ENCODE measurements around the gene VARS2. TPM values are rescaled to one million over a fixed set of nuclear protein-coding genes. Genes with fewer than 3 reads are reported as not detected.

Gene VARS2
- total RNA-seq, 1 experiment from 2014 or later, result 23.6 TPM

DNA sequence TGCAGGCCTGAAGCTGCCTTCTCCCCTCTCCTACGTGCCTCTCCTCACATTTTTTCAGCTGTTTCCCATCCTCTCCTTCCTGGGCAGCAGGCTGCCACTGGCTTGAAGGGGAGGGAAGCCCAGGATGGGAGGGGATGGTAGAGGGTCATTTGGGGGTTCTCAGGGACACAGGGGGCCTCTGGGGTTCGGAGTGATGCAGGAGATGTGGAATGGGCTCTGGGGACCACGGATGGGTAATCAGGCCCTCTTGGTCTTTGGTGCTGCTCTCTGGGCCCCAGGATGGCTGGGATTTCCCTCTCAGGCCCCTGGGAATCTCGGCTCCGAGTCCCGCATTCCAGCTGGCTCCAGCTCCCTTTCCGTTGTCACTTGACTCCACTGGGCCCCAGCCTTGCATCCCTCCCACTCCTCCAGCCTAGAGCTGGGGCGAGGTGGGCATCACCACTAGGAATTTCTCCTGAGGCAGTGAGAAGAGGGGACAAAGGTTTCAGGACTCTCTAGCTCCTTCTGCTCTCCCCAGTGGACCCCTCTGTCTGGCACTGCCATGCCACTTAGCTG, 31.8 kb upstream of the VARS2 start:
- no peak overlapping the region for H3K4me3 ChIP-seq
- no peak for DNase-seq
- no peaks in the 10 kb centered on the region for H3K27me3 ChIP-seq
- H3K9me3 ChIP-seq, result no peaks in the 10 kb centered on the region
- H3K36me3 ChIP-seq, result no peaks in the 10 kb centered on the region

DNA sequence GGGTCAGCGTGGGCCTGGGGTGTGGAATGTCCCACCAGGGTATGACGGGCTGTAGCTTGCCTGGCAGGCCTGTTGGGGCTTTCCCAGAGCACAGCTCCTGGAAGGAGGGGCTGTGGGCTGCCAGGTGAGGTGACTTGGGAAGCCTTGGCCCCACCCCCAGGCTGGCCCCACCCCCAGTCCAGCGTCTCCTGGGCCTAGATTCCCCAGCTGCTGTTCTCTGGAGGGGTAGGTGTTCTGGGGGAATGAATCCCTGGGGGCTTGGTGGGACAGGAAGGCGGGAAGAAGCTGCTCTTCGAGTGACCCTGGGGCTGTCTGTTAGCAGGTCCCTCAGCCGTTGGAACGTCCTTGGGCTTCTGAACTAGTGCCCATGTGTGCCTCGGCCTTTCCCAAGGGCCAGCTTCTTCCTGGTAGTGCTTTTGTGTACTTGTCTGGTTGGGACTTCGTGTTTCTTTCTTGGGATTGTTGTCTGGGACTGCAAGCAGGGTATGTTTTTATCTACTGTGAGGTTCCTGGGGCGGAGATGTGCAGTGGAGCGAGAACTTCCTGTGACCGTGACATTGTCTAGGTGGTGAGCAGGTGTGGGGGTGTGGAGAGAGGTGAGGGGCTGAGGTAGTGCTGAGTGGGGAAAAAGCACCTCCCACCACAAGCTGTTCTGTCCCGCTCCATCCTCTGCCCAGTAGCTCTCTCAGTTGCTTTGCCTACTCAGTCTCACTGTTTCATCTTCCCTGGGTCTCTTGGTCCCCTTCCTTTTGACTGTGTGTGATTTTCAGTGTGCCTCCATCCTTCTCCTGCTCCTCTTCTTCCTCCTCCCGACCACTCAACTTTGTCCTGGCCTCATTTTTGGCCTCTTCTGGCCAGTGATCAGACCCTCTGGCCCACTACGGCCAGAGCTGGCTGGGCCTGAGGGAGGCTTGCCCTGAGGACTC, 31.0 kb upstream of the VARS2 start:
- Histone ChIP-seq H3K4me3 (no peak overlapping the region), H3K9me3 (no peaks in the 10 kb centered on the region), H3K36me3 (no peaks in the 10 kb centered on the region), H3K27me3 (no peaks in the 10 kb centered on the region)
- no peak for DNase-seq

DNA sequence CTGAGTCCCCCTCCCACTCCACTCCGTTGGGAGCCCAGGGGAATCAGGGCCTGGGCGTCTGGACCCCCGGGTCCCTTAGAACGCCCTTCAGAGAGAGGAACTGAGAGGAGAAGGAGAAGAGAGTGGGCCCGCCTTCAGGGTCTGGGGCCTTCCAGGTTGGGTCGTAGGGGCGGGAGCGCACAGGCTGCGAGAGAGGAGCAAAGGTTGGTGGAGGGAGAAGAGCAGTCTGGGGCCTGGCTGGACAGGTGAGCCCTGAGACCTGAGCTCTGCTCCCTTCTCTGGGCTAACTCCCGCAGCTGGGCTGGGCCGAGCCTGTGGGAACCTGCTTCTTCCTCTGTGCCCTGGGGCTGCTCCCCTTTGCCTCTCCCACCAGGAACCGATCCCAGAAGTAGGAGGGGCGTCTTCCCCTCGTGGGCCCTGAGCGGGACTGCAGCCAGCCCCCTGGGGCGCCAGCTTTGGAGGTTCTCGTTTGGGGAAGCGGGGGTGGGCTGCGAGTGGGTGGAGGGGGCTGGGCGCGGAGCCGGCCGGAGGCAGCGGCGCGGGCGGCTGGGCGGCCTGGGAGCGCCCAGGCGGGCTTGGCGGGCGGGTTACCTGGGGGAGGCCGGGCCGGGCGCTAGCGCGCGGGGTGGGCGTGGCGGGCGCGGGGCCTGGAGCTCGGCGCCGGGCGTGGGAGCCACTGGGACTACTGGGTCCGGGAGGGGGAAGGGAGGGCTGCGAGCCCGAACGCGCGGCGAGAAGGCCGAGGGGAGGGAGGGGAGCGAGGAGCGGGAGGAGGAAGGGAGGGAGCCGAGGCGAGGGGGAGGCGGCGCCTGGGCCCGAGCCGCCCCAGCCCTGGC, 30.1 kb upstream of the VARS2 start, which contains the start of gene DDR1:
TSS of gene DDR1 (plus strand) at position 835 of the 836 bp plus-strand sequence. CDS start 4,211 bp downstream, outside the sequence.
- DNase-seq, result peak; percentile 71
- Histone ChIP-seq H3K9me3 (no peaks in the 10 kb centered on the region), H3K4me3 (peak within 1 kb of the TSS; percentile 50), H3K27me3 (no peaks in the 10 kb centered on the region), H3K36me3 (no peaks in the 10 kb centered on the region)

DNA sequence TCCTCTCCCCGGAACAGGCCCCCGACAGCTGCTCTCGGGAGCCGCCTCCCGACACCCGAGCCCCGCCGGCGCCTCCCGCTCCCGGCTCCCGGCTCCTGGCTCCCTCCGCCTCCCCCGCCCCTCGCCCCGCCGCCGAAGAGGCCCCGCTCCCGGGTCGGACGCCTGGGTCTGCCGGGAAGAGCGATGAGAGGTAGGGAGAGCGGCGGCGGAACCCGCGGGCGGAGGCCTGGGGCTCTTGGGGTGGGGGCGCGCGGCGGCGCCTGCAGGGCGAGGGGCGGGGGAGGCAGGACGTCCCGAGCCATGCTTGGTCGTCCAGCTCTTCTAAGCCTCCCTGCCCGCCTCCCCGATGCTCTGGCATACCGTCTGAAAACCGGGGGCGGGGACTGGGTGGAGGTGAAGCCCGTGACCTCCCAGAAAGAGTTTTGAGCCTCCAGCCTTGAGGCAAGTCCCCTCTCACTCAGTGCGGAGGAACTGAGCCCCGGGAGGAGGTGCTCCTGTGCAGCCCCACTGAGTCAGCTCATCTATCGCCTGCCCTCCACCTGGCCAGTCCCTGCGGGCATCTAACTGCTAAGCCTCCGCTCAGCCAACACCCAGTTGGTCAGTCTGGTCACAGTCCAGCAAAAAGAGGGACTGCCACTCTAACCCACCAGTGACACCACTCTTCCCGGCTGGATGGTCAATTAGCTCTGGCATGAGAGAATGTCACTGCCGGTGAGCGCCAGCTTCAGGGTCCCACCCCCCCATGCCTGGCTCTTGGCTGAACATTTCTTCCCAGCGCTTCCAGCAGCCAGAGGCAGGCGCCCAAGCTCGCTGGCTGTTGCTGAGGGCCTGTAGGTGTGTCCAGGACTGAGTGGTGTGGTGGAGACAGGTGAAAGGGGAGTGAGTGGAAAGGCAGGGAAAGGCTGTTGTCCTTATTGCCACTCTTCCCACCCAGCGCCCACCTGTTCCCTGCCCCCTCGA, 29.2 kb upstream of the VARS2 start:
- H3K36me3 ChIP-seq, result no peaks in the 10 kb centered on the region
- peak overlapping the region; percentile 50 for H3K4me3 ChIP-seq
- H3K27me3 ChIP-seq, result no peaks in the 10 kb centered on the region
- peak; percentile 50 for DNase-seq
- H3K9me3 ChIP-seq, result no peaks in the 10 kb centered on the region

DNA sequence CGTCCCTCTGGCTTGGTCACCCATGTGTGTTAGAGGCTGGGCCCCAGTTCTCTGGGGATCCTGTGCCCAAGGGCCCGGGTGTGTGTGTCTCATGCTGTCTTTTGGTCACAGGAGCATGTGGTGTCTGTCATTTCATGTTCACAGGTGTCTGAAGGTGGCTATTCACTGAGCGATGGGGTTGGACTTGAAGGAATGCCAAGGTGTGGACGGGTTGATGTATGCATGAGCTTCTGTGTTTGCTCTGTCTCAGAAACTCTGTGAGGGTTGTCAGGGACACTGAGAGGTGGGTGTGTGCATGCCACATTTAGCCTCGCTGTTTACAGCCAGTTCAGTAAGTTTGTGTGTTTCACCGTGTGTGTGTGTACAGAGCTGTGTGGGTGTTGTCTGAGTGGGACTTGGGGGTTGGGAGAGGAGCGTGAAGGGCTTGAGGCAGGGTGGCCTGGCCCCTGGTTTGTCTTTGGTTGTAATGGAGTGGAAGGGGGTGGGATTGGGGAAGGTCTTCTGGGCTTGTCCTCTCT, 28.5 kb upstream of the VARS2 start:
- no peaks in the 10 kb centered on the region for H3K36me3 ChIP-seq
- DNase-seq, result no peak
- H3K4me3 ChIP-seq, result peak overlapping the region; percentile 50
- no peaks in the 10 kb centered on the region for H3K9me3 ChIP-seq
- no peaks in the 10 kb centered on the region for H3K27me3 ChIP-seq

DNA sequence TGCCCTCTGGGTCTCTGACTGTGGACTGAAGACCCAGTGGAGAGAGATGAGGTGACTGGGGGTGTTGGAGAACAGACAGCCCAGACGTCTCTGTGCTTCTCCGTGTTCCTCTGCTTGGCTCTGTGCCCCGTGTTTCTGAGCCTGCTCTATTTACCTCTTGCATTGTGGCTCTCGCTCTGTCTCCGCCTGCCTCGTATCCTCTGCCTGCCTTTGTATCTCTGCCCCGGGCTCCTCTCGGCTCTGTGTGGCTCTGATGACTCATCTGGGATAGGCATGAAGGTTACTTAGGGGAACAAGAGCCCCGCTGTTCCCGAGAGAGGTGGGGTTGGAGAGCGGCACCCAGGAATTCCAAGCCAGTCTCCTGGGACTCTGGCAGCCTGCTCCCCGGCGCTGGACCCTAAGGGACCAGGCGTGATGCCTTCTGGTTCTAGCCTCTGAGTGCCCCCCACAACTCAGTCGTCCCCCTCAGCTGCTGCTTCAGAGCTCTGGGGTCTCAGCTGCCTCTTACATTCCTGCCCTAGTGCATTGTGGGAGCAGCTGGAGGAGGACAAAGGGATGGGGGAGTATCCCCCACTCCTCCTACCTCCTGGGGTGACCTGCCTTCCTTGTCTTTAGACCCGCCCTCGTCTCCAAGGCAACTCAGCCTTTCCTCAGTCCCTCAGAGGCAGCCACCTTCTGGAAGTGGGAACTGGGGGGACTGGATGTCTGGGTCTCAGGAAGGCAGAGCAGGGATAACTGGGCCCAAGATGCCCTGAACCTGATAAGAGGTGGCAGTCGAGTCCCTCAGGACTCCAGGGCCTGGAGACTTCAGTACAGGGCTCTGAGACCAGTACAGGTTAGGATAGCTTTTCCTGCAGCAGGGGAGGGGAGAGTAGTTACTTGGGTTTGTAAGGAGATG, 27.8 kb upstream of the VARS2 start:
- Histone ChIP-seq H3K9me3 (no peaks in the 10 kb centered on the region), H3K27me3 (no peaks in the 10 kb centered on the region), H3K36me3 (no peaks in the 10 kb centered on the region), H3K4me3 (peak overlapping the region; percentile 50)
- DNase-seq, result peak; percentile 55

DNA sequence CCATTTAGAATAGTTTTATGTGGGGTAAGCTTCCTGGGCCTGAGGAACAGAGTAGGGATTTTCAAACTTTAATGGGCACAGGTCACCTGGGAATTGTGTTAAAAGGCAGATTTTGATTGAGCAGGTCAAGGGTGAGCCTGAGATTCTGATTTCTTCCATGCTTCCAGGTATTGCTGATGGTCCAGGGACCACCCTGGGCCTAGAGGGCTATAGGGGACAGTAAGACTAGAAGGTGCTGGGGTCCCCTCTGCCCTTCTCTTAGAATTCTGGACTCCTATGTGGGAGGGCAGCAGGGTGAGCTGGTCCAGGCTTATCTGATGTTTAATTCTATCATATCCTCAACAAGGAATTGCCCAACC, 27.2 kb upstream of the VARS2 start:
- Histone ChIP-seq H3K4me3 (no peak overlapping the region), H3K9me3 (no peaks in the 10 kb centered on the region), H3K36me3 (no peaks in the 10 kb centered on the region), H3K27me3 (no peaks in the 10 kb centered on the region)
- no peak for DNase-seq

DNA sequence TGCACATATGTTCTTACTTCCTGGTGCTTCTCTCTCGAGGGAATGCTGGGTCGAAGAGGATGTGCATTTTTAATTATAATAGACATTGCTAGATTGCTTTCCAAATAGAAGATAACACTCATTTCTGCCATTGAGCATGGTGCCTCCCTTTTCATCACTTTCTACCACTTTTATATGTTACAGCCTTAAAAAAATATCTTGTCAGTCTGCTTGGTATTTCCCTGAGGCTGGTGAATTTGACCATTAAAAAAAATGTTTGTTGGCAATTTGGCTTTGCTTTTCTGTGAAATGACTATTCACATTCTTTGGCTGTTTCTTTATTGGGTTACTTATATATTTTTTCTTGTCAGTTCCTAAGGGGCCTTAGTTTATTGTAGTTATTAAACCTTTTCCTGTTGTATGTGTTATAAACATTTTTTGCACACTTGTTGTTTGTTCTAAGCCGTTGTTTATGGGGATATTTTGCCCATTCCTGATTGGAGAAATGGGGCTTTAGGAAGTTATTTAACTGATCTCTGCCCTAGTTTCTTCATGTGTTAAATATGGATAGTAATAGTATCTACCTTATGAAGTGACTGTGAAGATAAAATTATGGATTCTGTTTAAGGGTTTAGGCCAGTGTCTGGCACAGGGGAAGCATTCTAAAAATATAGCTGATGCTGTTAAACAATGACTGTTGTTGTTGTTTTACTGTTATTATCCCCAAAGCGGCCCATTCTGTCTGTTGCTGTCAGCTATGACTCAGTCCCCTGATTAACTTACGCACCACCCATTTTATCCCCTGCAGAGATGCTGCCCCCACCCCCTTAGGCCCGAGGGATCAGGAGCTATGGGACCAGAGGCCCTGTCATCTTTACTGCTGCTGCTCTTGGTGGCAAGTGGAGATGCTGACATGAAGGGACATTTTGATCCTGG, 25.9 kb upstream of the VARS2 start:
- no peaks in the 10 kb centered on the region for H3K36me3 ChIP-seq
- peak; percentile 35 for DNase-seq
- no peaks in the 10 kb centered on the region for H3K27me3 ChIP-seq
- no peaks in the 10 kb centered on the region for H3K9me3 ChIP-seq
- no peak overlapping the region for H3K4me3 ChIP-seq

DNA sequence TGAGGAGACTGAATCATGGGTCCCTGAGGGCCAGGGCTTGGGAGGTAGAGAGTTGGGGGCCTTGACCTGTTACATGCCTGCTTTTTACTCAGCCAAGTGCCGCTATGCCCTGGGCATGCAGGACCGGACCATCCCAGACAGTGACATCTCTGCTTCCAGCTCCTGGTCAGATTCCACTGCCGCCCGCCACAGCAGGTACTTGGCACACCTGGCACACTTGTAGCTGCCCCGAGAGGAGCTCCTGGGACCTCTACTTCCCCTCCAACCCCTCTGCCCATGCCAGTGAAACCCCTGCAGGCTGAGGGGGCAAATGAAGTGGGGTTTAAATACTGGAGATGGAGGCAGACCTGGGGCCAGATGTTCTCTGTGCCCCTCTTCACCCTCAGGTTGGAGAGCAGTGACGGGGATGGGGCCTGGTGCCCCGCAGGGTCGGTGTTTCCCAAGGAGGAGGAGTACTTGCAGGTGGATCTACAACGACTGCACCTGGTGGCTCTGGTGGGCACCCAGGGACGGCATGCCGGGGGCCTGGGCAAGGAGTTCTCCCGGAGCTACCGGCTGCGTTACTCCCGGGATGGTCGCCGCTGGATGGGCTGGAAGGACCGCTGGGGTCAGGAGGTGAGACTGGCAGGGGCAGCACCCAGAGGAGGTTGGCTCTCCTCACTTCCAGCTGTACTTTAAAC, 25.1 kb upstream of the VARS2 start:
- H3K36me3 ChIP-seq, result no peaks in the 10 kb centered on the region
- no peak overlapping the region for H3K4me3 ChIP-seq
- H3K27me3 ChIP-seq, result no peaks in the 10 kb centered on the region
- no peaks in the 10 kb centered on the region for H3K9me3 ChIP-seq
- no peak for DNase-seq

DNA sequence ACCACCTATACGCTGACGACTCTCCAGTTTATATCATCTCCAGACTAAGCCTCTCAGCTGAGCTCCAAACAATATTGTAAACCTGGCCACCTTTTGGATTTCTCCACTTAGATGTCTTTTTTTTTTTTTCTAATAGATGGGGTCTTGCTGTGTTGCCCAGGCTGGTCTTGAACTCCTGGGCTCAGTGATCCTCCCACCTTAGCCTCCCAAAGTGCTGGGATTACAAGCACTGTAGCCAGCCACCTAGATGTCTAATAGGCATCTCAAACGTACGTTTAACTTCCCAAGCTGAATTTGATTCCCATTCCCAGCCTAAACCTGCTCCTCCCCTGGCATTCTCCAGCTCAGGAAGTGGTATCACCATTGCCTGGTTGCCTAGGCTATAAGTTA, 24.5 kb upstream of the VARS2 start:
- no peak overlapping the region for H3K4me3 ChIP-seq
- no peak for DNase-seq

DNA sequence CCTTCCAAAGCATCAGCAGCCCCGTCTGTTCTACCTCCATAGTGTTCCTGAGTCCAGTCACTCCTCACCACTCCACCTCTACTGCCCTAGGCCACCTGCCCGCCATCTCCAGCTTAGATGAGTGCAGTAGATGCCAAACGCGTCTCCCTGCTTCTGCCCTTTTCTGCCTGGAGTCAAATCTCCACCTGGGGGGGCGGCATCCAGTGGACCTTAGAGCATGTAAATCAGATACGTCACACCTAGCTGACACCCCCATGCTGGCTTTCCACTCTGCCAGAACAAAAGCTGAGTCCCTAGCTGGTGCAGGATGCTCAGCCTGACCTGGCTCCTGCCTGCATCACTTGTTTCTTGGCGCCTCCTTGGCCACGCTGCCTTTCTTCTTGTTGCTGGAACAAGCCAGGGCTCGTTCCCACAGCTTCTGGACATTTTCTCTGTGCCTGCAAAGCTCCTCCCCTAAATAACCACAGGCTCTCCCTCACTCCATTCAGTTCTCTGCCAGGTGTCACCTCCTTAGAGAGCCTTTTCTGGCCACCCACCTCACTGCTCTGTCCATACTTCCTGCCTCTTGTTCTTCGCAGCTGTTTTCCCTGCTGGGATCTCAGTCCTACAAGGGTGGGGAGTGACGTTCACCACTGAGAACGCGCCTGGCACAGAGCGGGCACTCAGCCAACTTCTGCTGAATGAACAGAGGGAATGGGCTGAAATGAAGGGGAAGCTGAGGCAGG, 24.0 kb upstream of the VARS2 start:
- no peaks in the 10 kb centered on the region for H3K36me3 ChIP-seq
- H3K27me3 ChIP-seq, result no peaks in the 10 kb centered on the region
- H3K9me3 ChIP-seq, result no peaks in the 10 kb centered on the region
- no peak overlapping the region for H3K4me3 ChIP-seq
- no peak for DNase-seq

More for the DNA sequence above, 24.5 kb upstream of the VARS2 start:
- no peaks in the 10 kb centered on the region for H3K36me3 ChIP-seq
- no peaks in the 10 kb centered on the region for H3K9me3 ChIP-seq
- no peaks in the 10 kb centered on the region for H3K27me3 ChIP-seq

DNA sequence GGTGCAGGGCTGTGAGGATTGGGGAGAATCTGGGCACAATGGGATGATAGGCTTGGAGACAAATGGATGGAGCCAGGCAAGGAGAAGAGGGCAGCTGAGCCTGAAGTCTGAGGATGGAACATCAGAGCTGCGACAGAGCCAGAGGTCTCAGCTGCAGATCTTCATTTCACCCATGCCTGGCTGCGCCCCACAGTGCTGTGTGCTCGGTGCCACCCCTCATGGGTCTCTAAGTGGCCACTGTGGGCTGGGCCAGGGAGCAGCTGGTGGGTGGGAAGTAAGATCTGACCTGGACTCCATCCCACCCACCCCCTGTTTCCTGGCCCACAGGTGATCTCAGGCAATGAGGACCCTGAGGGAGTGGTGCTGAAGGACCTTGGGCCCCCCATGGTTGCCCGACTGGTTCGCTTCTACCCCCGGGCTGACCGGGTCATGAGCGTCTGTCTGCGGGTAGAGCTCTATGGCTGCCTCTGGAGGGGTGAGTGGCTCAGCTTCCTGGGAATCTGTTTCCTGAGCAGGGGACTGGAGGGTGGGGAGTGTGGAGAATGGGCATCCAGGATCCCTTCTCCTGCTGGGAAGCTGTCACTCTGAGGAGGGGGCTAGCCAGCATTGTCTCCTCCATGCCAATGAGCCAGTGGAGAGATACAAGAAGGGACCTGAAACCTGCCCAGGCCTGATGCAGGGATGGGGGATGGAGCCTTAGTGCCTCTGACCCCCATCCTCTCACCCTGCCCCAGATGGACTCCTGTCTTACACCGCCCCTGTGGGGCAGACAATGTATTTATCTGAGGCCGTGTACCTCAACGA, 23.2 kb upstream of the VARS2 start:
- H3K9me3 ChIP-seq, result no peaks in the 10 kb centered on the region
- H3K4me3 ChIP-seq, result no peak overlapping the region
- H3K36me3 ChIP-seq, result no peaks in the 10 kb centered on the region
- no peaks in the 10 kb centered on the region for H3K27me3 ChIP-seq
- no peak for DNase-seq

DNA sequence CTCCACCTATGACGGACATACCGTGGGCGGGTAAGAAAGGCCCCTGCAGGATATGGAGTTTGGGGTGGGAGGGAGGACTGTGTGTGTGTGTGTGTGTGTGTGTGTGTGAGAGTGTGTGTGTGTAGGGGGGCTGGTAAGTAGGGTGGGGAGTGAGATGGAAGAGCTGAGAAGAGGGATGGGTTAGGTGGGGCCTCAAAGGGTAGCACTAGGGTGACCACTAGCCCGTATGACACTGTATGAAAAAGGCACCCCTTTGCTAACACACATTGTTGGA, 22.7 kb upstream of the VARS2 start:
- no peak for DNase-seq
- Histone ChIP-seq H3K4me3 (no peak overlapping the region), H3K36me3 (no peaks in the 10 kb centered on the region), H3K9me3 (no peaks in the 10 kb centered on the region), H3K27me3 (no peaks in the 10 kb centered on the region)

Measured in MG63 (cell line).